Stimulated activated CD8-positive, alpha-beta memory T cell treated with anti-CD3 and anti-CD28 coated beads, Interleukin-12 subunit alpha, Interleukin-12 subunit beta, amount 100 ng/mL, for 4 hours (primary cell): Measurements from ENCODE around the gene CECR2.

Experiments
- DNase-seq: peaks from one replicate; pipeline ENCODE4 v3.0.0-alpha.2; 2020; ENCODE audit warnings: low read depth

The CECR2 gene

DNA sequence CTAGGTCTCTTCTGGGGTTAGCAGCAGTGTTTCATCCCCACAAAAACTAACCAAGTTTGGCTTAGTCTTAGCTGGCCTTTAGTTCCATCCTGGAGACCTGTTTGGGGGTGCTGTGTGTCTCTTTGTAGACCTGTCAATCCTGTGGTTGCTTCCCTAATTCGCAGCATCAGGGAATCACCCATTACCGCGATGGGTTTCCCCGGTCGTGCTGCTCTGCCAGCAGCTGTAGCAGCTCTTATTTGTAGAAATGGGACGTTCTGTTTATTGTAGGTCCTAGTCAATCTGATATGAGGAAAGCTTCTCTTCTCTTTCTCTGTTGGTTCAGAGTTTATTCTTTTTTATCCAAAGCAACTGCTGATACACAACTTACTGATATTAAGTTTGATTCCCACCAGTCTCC, 91.6 kb downstream of the CECR2 start:
- no peak for DNase-seq

DNA sequence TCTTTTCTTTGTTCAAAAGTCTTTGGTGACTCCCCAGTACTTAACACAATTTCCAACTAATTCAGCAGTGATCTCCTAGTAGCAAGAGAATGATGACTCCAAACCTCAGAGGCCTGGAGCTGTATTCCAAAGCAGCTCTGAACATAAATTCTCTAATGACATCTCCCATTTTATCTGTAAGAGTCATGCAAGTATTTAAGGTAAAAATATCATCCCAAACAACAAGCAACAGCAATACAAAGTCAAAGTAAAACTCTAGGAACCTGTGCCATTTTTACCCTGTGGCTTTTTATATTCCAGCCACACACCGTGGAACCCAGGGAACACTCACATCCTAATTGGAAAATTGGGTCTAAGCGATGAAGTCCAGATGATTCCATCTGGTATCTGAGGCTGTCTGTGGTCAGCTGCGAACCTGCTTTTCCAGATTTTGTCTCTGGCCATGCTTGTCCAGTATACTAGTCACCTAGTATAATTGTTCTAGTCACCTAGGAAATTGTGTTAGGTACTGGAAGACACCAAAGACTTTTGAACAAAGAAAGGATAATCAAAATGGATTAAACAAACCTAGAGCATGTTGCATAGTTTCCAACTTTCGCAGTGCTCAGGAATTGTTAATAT, 101.7 kb downstream of the CECR2 start:
- no peak for DNase-seq

DNA sequence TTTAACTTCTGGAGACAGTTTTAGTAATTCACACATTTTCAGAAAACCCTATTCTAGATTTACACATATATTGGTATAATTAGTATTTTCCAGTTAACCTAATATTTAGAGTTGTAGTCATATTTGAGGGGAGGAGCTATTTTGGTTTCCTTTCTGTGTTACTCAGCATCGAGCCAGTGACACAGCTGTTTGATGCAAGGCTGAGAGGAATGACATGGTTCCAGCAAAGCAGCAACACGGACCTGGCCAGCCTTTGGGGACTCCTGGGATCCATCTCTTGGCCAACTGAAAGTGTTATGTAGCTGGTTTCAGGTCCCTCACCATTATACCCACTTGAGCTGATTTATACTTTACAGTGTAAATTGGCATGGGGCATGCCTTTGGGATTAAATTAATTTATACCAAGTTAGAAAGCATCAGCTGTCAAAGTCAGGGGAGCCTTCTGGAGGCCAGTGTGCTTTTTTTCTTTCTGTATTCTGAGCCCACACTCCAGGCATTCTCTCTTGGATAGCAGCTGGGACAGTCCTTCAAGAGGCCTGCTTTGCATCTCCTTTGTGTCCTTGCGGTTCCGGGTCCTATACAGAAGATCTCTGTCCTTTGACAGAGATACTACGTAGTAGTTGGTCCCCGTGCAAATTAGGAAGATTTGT, 102.8 kb downstream of the CECR2 start:
- no peak for DNase-seq

DNA sequence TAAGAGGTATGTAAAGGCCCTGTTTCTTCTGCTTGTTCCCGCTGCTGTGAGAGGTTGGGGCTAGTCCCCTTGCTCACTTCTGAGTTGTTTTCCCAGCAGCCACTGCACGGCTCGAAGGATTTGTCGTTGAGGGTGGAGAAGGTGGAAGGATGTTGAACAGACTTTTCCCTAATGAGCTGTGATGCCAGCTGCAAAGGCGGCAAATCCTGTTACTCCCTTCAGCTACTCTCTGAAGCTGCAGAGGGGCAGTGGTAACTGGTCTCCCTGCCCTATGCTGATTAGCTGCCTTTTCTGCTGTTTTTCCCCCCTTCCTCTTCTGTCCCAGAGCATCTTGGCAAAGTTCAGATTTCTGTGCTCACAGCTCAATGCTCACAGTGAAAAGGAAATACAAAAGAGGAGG, 103.7 kb downstream of the CECR2 start:
- DNase-seq: no peak

DNA sequence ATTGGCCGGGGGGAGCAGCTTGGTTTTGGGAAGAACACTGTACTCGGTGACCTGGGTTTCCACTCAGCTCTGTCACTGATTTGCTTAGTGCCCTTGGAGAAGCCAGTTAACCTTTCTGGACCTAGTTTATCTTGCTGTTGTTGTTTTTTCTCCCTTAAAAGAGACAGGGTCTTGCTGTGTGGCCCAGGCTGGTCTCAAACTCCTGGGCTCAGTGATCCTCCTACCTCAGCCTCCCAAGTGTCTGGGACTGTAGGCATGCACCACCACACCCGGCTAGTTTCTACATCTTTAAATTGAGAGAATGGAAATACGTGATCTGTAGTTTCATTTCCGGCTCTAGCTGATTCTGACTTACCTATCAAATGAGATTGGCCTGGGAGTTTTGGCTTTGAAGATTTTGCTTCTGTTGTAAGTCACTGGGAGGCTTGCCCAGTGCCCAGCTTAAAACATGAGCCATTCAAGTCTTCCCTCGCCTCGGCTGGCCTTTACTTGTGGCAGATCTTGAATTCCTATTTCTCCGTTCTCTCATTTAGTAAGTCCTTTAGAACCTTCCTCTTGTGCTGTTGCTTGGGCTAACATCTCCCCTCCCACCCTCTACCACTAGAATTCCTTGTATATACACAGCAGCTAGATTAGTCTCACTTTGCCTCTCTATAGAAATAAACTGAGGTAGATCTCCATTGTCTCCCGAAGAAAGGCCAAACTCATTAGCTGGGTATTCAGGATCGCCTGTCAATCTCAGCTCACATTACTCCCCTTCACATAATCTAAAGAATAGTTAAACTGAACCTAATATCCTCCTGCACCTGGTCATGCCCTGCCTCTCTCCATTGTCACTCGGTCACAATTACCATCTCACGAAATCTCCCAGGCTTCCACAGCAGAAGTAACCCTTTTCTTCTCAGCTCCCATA, 106.3 kb downstream of the CECR2 start:
- DNase-seq: no peak

DNA sequence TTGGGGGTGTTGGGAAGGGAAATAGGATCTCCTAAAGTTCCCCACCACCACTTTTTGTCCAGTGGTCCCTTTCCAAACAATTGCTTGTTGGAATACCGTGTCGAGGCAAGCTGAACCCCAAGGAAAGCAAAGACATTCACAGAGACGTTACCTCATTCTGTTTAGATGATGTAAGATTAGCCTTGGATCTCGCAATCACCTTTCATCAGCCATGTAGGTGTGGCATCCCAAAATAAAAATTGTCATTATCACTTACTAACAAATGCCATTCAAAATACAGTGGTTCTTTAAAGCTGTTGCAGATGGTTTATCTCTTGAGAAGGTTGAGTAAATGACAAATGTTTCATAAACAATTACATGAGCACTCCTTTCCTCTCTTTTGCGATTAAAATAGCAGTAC, 107.6 kb downstream of the CECR2 start:
- DNase-seq: no peak

DNA sequence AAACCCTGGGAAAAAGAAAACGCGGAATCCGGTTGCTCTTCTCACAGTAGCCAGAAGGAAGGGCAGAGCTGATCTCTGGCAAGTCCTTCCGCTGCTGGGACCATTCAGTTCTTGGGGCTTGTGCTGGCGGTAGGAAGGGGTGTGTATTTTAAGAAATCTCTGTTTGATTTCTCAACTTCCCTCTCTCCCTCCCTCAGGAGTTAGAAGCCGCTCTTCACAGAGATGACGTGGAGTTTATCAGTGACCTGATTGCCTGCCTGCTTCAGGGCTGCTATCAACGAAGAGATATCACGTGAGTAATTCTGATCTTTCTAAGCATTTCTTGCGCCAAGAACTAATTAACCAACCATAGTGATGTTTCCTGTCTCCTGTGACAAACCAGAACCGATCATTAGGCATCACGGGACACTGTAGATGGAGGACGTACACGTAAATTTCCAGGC, 108.2 kb downstream of the CECR2 start:
- no peak for DNase-seq

DNA sequence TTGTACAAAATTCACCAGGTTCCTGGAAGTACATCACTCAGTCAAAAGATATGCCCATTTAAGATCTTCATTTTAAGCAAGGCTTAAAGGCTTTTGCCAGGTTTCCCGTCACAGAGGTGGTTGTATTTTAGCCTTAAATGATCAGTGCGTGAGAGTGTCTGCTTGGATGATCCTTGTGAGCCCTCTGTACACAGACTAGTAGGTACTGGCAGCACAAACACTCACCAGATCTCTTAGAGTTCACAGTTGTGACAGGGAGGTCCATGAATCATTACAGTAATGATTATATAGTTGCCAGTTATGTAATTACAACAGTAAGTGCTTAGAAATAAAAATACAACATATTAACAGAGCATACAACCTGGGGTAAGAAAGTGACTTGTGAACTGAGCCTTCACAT, 109.9 kb downstream of the CECR2 start:
- no peak for DNase-seq

DNA sequence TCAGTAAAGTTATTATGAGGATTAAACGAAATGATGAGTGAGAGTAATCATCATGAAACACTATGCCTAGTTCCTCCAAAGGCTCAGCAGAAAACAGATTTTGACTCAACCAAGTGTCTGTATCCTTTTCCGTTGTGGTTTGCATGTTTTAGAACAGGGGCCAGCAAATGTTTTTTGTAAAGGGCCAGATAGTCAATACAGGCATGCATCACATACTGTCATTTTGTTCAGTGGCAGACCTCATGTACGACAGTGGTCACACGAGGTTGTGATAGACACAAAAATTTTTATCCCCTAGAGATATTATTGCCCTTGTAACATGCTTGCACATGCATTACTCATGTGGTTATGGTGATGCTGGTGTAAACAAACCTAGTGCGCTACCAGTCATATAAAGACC, 112.2 kb downstream of the CECR2 start:
- no peak for DNase-seq

DNA sequence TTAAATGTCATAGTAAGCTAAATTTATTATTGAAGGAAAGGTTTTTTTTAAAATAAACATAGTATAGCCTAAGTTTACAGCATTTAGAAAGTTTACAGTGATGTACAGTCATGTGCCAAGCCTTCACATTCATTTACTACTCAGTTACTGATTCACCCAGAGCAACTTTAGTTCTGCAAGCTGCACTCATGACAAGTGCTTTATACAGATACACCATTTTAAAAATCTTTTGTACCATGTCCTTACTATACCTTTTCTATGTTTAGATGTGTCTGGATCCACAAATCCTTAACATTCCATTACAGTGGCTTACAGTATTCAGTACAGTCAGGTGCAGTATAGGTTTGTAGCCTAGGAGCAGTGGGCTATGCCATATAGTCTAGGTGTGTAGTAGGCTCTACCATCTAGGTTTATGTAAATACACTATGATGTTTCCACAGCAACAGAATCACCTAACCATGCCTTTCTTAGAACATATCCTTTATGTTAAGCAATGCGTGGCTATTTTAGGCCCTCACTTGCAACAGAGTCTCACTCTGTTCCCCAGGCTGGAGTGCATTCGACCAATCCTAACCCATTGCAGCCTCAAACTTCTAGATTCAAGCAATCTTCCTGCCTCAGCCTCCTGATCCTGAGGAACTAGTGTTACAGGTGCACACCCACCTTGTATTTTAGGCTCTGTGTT, 114.6 kb downstream of the CECR2 start:
- no peak for DNase-seq

DNA sequence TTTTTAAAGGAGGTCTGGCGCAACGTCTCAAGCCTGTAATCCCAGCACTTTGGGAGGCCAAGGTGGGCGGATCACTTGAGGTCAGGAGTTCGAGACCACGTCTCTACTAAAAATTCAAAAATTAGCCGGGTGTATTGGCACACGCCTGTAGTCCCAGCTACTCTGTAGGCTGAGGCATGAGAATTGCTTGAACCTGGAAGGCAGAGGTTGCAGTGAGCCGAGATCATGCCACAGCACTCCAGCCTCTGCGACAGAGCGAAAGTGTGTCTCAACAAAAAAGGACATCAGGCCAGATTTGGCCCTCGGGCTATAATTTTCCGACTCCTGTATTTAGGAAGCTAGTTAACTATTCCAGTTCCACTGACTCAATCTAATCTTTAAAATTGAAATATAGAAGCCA, 115.3 kb downstream of the CECR2 start:
- DNase-seq: no peak

DNA sequence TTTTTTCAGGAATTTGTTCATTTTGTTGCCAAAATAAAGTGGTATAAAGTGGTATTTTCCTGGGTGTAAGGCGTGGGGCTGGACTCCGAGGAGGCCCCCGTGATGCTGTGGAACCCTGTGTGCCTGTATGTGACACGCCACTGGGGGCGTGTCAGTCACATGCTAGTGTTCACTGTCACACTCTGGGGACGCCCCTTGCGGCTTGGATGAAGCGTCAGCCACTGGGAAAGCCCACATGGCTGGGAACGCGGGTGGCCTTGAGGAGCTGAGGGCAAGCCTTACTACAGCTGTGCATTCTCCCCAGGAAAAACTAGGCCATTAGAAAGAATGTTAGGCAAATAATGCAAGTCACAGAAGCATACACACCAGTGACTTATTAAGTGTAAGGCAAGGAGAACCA, 117.1 kb downstream of the CECR2 start:
- DNase-seq: no peak

DNA sequence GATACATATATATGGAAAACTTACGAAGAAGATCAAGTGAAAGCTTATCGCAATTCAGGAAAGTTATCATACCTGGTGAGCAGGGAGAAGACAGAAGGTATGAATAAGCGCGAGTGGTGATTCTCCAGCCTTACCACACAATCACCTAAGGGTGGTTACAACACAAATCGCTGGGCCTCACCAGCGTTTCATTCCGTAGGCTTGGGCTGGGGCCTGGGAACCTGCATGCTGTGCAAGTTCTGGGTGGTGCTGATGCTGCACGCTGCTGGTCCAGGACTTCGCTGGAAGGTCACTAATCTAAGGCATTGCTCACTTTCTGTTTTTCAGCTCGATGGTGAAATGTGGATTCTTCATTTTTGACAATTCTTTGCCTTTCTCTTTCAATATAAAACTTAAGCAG, 117.5 kb downstream of the CECR2 start:
- no peak for DNase-seq

DNA sequence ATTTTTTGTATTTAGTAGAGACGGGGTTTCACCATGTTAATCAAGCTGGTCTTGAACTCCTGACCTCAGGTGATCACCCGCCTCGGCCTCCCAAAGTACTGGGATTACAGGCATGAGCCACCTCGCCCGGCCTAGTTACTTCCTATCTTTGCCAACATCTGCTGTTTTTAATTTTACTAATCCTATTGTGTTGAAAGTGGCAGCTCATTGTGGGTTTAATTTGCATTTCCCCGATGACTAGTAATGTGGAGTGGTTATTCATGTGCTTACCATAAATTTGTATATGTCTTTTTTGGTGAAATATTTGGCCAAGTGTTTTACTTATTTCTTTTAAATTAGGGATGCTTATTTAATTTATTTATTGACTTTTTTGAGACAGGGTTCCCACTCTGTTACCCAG, 119.8 kb downstream of the CECR2 start:
- DNase-seq: no peak

DNA sequence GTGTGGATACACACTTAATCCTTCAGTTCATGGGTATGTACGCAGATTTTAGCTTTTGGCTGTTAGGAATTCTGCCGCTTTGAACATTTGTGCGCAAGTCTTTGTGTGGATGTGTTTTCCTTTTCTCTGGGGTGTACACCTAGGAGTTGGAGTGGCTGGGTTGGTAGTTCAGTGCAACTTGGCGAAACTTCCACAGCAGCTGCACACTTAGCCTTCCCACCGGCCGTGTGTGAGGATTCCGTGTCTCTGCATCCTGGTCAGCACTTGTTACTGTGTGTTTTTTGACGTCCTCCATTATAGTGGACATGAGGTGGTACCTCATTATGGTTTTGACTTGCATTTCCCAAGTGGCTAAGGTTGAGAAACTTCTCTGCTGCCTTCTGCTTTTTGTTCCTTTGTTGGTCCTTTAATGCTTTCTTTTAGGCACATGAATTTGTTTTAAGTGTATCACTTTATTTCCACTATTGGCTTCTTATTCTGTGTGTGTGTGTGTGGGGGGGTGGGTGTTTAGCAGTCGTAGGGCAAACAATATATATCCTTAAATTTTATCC, 121.9 kb downstream of the CECR2 start:
- DNase-seq: no peak

DNA sequence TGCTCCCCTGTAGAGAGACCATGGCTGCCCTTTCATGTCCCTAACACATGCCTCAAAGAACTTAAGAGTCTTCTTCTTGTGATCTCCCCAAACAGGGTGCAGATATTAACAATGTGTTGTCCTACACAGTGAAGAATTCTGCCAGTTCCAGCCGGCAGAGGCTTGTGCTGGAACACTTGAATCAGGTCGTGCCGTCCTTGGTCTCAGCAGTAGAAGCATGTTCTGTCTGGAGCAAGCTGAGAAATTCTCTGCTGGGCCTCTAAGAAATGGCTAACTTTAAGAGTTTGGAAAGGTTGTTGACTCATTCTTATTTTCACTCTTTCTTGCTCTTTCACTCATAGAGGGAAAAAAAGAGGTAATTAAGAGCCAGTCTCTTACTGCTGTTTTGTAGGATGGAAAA, 123.0 kb downstream of the CECR2 start:
- no peak for DNase-seq

DNA sequence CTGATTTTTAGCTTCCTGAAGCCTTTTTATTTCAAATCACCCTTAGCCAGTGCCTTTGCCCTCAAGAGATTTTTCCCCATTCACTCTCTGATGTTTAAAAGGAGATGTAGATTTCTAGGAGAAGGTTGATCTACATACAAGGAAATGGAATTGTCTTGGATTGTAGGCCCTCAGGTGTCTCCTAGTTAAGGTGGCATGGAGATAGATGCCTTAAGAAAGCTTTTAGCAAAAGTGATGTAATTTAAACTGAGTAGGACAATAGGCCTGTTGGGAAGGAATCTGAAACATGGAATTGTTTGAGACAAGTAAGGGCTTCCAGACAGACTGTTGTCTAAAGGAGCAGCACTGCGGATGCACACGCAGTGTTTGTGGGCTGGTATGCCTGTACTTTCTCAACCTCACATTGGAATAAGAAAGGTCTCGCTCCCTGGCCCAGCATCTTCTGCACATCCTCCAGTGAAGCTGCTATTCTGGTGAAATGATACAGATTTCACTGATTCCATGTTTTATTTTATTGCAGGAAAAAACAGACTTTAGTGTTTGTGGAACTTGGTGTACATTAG, 124.2 kb downstream of the CECR2 start:
- DNase-seq: no peak

DNA sequence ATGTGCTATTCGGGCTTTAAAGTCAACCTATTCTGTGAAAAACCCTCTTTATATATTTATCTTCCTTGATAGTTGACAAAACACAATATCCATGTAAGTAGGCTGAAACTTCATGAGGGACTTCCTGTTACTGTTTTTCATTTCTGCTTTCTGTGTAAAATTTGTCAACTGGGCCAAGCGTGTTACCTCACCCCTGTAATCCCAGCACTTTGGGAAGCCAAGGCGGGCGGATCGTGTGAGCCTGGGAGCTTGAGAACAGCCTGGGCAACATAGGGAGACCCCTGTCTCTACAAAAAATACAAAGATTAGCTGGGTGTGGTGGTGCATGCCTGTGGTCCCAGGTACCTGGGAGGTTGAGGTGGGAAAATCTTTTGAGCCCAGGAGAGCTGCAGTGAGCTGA, 127.6 kb downstream of the CECR2 start:
- DNase-seq: no peak

DNA sequence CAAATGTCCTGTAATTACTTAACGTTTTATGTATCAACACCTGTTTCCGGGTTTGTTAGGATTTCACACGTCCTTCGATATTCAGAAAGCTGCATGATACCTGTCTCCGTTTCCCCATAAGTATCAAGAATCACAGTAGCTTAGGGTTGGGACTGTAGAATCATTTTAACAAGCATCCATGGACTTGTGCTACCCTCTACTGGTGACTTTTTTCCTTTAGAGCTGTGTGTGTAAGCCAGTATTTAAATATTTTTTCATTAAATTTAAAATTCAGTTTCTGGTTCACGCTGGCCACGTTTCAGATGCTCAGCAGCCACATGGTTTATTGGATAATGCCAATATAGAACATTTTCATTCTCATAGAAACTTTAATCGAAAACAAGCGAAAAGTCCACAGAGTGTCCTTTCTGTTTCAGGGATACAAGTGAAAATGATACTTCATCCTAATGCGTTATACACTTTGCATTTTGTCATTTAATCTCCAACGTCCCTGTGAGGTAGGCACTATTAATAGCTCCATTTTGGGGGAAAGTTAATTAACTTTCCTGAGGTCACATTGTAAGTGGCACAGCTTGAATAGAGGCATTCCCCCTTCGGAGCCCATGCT, 132.5 kb downstream of the CECR2 start:
- DNase-seq: no peak

DNA sequence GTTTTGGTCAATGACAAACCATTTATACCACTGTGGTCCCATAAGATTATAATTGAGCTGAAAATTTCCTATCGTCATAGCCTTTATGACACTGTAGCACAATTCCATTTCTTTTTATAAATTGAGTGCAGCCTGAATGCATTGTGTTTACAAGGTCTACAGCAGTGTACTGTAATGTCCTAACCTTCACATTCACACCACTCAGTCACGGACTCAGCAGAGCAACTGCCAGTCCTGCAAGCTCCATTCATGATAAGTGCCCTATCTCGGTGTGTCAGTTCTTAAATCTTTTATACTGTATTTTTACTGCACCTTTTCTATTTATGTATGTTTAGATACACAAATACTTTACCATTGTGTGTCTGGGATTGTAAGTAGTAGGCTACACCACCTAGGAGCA, 138.8 kb downstream of the CECR2 start:
- DNase-seq: no peak

DNA sequence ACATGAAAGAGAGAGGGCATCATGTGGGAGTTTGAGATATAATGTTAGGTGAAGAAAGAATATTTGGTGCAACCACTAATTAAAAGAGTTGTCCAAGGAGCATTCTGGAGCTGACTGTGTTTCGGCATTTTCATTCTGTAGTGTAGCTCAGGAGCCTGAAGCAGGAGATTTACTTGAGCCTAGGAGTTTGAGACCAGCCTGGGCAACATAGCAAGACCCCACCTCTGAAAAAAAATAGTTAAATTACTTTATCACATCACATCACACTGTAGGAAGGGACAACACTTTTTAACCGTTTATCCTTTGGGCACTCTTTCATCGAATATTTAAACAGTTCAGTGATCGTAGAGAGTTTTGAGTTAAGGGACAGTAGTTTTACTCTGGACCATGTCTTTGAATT, 143.7 kb downstream of the CECR2 start:
- no peak for DNase-seq

DNA sequence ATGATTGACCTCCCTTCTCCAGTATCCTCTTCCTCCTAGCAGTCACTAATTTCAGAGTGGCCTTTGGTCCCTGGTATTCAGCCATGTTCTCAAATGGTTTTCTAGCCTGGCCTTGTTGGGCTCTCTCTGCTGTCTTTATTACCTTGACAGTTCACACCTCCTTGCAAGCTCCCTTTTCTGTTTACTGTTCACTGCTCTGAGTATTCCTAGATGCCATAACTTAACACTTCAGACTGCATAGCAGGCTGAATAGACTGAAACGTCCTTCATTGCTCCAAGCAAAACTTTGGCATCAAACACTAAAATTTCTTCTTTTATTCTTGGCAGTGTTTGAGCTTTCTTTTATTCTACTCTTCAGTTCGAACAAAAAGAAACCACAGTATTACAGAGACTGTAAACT, 144.4 kb downstream of the CECR2 start:
- DNase-seq: no peak
